NOMO-1 treated with dmso at 0.1 percent for 144 hours (cell line): ENCODE measurements around the gene GRIK4.

Experiments used
- DNase-seq: peaks from one replicate; lab custom pipeline; 2025; ENCODE audit not compliant: unreplicated experiment; lab: John Stamatoyannopoulos, UW

Gene GRIK4

GRCh38 chr11:120524536-120525085 lies 13.1 kb downstream of the GRIK4 start:
- DNase-seq: no peak

- no peak for DNase-seq
These were observed 14.0 kb downstream of the GRIK4 start for GRCh38 chr11:120525261-120526171.

- DNase-seq: no peak
These were observed 14.7 kb downstream of the GRIK4 start for GRCh38 chr11:120526241-120526640.

- DNase-seq: no peak
These were observed 15.7 kb downstream of the GRIK4 start for GRCh38 chr11:120527111-120527761.

- DNase-seq: no peak
These were observed 17.2 kb downstream of the GRIK4 start for GRCh38 chr11:120528749-120529148.

GRCh38 chr11:120529214-120529613 lies 17.7 kb downstream of the GRIK4 start:
- DNase-seq: no peak

GRCh38 chr11:120529911-120530310 lies 18.4 kb downstream of the GRIK4 start:
- DNase-seq: no peak

- no peak for DNase-seq
These were observed 20.7 kb downstream of the GRIK4 start for GRCh38 chr11:120532082-120532831.

GRCh38 chr11:120532832-120533196 lies 21.3 kb downstream of the GRIK4 start:
- DNase-seq: no peak

- DNase-seq: no peak
These were observed 24.7 kb downstream of the GRIK4 start for GRCh38 chr11:120536091-120536796.

- no peak for DNase-seq
These were observed 25.2 kb downstream of the GRIK4 start for GRCh38 chr11:120536797-120537169.

- no peak for DNase-seq
These were observed 26.4 kb downstream of the GRIK4 start for GRCh38 chr11:120537996-120538395.

GRCh38 chr11:120538707-120539106 lies 27.2 kb downstream of the GRIK4 start:
- DNase-seq: no peak

GRCh38 chr11:120539667-120540369 lies 28.3 kb downstream of the GRIK4 start:
- no peak for DNase-seq

GRCh38 chr11:120540744-120541465 lies 29.4 kb downstream of the GRIK4 start:
- no peak for DNase-seq

GRCh38 chr11:120543521-120544215 lies 32.1 kb downstream of the GRIK4 start:
- no peak for DNase-seq

- no peak for DNase-seq
These were observed 34.3 kb downstream of the GRIK4 start for GRCh38 chr11:120545813-120546212.

GRCh38 chr11:120546312-120547205 lies 35.0 kb downstream of the GRIK4 start:
- no peak for DNase-seq
